ENCODE results near the gene EPN2. TPM values are rescaled to one million over a fixed set of nuclear protein-coding genes. Genes with fewer than 3 reads are reported as not detected.
A peak's percentile ranks its signal among the peaks of the same experiment; 100 is the strongest.
"Not testable (repeated sequence)": the region's sequence is repeated elsewhere in the genome, so short reads cannot be mapped to it uniquely, and the experiment has no call there.

EPN2 gene
- total RNA-seq, result 1 to 10 TPM; 2.6 to 9.7 TPM

GRCh38 chr17:19237139-19237388 is at the start of gene EPN2:
TSS of gene EPN2 (plus strand) at chr17:19237366. CDS start at chr17:19283120, 45,754 bp downstream.
- H3K9me3 Mint-ChIP-seq, ATAC-seq, H3K36me3 Mint-ChIP-seq: not testable (repeated sequence)
- H3K27ac Mint-ChIP-seq, result peak within 1 kb of the TSS; percentile 48 to 60
- peak in 1 of 2 donors; percentile 60 for DNase-seq (ENCODE audit: low spot score in 2 of 2)

DNA sequence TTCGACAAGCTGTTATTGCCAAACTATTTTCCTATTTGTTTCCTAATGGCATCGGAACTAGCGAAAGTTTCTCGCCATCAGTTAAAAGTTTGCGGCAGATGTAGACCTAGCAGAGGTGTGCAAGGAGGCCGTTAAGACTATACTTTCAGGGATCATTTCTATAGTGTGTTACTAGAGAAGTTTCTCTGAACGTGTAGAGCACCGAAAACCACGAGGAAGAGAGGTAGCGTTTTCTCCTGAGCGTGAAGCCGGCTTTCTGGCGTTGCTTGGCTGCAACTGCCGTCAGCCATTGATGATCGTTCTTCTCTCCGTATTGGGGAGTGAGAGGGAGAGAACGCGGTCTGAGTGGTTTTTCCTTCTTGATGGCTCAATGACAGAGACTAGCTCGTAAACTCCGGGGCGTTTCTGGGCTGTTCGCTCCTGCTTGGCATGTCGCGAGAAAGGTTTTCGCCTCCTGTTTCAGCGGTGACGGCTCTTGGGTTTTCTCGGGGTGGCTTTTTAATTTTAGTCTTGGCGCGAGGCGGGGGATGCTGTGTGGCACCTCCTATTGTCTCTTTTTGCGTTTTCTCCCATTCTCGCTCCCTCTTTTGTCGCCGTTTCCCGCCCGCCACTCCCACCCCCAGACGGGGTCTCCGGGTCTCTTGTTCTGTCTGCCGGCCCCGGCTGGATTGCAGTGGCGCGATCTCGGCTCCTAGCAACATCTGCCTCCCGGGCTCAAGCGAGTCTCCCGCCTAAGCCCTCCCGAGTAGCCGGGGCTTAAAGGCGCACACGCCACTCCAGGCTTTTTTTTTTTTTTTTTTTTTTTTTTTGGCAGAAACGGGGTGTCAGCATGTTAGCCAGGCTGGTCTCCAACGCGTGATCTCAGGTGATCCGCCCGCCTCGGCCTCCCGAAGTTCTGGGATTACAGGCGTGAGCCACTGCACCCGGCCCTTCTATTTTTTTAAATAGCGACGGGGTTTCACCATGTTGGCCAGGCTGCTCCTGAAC is 49.0 kb upstream of the EPN2 start:
- H3K27ac Mint-ChIP-seq, result not testable (repeated sequence)
- peak; percentile 62 to 74 for ATAC-seq

DNA sequence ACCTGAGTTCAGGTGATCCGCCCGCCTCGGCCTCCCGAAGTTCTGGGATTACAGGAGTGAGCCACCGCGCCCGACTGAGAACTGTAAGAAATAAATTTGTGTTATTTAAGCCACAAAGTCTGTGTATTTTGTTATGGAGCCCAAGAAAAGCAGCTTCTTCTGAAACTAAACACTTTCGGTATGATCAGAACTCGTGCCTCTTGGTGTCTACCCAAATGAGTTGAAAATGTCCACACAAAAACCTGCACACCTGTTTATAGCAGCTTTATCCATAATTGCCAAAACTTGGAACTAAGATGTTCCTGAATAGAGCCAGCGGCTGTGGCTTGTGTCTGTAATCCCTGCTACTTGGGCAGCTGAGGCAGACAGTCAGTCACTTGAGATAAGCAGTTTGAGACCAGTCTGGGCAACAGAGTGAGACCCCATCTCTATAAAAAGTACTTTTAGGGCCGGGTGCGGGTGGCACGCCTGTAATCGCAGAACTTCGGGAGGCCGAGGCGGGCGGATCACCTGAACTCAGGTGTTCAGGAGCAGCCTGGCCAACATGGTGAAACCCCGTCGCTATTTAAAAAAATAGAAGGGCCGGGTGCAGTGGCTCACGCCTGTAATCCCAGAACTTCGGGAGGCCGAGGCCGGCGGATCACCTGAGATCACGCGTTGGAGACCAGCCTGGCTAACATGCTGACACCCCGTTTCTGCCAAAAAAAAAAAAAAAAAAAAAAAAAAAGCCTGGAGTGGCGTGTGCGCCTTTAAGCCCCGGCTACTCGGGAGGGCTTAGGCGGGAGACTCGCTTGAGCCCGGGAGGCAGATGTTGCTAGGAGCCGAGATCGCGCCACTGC is 48.1 kb upstream of the EPN2 start:
- H3K9me3 Mint-ChIP-seq; H3K27ac Mint-ChIP-seq; DNase-seq (ENCODE audit: low spot score in 2 of 2); H3K36me3 Mint-ChIP-seq: not testable (repeated sequence)
- peak; percentile 70 to 85 for ATAC-seq

More for the DNA sequence above, 49.0 kb upstream of the EPN2 start:
- H3K9me3 Mint-ChIP-seq, H3K36me3 Mint-ChIP-seq: not testable (repeated sequence)
- peak; percentile 98 to 99 for DNase-seq (ENCODE audit: low spot score in 2 of 2)

DNA sequence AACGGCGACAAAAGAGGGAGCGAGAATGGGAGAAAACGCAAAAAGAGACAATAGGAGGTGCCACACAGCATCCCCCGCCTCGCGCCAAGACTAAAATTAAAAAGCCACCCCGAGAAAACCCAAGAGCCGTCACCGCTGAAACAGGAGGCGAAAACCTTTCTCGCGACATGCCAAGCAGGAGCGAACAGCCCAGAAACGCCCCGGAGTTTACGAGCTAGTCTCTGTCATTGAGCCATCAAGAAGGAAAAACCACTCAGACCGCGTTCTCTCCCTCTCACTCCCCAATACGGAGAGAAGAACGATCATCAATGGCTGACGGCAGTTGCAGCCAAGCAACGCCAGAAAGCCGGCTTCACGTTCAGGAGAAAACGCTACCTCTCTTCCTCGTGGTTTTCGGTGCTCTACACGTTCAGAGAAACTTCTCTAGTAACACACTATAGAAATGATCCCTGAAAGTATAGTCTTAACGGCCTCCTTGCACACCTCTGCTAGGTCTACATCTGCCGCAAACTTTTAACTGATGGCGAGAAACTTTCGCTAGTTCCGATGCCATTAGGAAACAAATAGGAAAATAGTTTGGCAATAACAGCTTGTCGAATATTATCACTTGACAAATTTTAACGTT is 47.3 kb upstream of the EPN2 start:
- H3K27ac Mint-ChIP-seq; H3K36me3 Mint-ChIP-seq; DNase-seq (ENCODE audit: low spot score in 2 of 2); H3K9me3 Mint-ChIP-seq: not testable (repeated sequence)
- ATAC-seq, result peak in 1 of 2 donors; percentile 5

DNA sequence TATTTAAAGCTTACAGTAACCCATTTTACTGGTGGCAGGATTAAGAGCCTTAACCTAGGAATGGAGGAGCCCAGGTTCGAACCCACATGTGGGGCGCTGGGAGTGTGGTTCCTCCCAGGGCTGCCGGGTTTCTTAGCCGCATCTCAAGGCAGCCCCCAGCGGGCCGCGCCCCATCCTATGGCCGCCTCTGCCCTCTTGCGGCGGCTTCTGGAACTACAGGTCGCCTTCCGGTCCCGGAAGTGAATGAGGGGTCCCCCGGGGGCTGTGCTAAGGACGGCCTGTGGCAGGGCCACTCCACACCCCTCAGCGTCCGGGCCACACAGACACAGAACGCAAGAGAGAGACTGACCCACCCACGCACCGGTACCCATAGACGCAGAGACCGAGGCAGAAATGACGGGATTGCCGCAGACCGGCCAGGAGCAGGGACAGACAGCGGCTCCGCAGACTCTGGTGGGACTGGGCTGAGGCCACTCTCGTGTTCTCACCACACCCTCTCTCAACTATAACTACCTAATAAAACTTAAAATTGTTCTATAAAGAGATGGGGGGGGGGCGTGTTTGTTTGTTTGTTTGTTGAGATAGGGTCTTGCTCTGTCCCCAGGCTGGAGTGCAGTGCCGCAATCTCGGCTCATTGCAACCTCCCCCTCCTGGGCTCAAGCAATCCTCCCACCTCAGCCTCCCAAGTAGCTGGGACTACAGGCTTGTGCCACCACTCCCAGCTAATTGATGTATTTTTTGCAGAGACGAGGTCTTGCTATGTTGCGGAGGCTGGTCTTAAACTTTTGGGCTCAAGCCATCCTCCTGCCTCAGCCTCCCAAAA is 40.6 kb upstream of the EPN2 start:
- peak in 1 of 2 donors; percentile 60 for DNase-seq (ENCODE audit: low spot score in 2 of 2)
- not testable (repeated sequence) for H3K27ac Mint-ChIP-seq, H3K9me3 Mint-ChIP-seq, H3K36me3 Mint-ChIP-seq
- peak; percentile 98 to 99 for ATAC-seq

- H3K27ac Mint-ChIP-seq; H3K9me3 Mint-ChIP-seq; H3K36me3 Mint-ChIP-seq; DNase-seq (ENCODE audit: low spot score in 2 of 2): not testable (repeated sequence)
- ATAC-seq, result peak; percentile 99
Measured at GRCh38 chr17:19202448-19202847, 34.7 kb upstream of the EPN2 start.

GRCh38 chr17:19203429-19203828 is 33.7 kb upstream of the EPN2 start:
- H3K27ac Mint-ChIP-seq; ATAC-seq; DNase-seq (ENCODE audit: low spot score in 2 of 2); H3K9me3 Mint-ChIP-seq; H3K36me3 Mint-ChIP-seq: not testable (repeated sequence)

DNA sequence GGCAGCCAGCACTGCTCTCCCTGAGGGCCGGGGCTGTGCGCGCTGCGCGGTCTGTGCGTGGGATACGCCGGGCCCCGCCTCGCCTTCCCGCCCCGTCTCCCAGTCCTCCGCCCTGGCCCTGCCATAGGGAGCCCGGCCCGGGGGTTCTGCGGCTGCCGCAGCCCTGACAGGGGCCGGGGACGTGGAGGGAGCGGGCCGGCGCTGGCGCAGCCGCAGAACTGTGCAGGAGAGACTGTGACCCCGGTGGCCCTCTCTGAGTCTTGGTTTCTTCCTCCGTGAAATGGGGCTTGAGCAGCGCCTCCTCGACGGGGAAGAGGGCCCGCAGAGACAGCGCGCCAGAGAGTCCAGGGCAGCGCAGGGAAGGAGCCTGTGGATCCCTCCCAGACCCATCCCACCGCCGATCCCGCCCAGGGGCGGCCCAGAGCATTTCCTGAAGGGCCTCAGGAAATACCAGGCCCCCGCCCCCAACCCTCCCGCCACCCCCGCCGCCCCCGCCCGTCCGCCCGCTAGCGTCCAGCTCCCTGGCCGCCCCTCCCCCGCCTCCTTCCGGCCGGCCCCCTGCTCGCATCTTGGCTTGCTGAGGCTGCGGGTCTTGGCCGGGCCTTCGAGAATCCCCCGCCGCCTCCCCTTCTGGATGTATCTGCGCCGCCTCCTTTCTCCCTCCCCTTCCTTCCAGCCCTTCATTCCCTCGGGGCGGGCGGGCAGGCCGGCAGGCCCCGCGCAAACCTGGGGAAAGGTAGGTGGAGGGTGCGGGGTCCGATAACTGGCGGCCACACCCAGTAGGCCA is 21.9 kb upstream of the EPN2 start:
- ATAC-seq, result peak; percentile 23 to 56
- H3K27ac Mint-ChIP-seq, H3K9me3 Mint-ChIP-seq: not testable (repeated sequence)

DNA sequence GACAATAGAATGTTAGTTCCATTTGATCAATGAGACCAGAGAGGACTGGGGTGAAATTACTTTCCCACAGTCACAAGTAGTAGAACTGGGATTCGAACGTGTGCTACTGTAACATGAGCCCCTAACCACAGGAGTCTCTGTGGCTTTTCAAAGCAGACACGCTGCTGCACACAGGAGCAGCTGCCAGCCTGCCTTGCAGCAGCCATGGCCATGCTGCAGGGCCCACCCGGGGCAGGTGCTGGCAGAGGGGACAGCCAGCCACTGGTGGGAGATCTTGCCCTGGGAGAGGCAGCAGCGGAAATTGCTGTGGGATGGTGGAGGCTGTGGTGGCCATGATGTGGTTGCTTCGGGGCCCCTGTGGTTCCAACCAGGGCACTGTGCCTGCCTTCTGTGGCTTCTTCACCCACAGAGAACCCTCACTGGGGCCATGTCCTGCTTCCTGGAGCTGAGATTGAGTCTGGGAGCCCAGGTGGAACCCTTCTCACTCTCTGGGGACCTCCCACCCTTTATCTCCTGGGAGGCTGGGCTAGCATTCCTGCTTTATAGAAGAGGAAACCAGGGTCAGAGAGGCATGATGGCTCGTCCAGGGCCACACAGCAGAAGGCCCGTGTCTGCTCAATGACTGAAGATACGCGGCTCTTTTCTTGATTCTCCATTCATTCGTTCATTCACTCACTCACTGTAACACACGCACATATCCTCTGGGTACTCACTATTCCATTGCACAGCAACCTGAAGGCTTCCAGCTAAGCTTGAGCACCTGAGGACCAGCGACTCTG is 20.8 kb upstream of the EPN2 start:
- DNase-seq (ENCODE audit: low spot score in 2 of 2); H3K27ac Mint-ChIP-seq; H3K9me3 Mint-ChIP-seq; H3K36me3 Mint-ChIP-seq: not testable (repeated sequence)
- peak; percentile 69 to 75 for ATAC-seq

More for the DNA sequence above, 21.9 kb upstream of the EPN2 start:
- not testable (repeated sequence) for DNase-seq (ENCODE audit: low spot score in 2 of 2); H3K36me3 Mint-ChIP-seq

- DNase-seq (ENCODE audit: low spot score in 2 of 2); H3K9me3 Mint-ChIP-seq; H3K36me3 Mint-ChIP-seq; H3K27ac Mint-ChIP-seq: not testable (repeated sequence)
- ATAC-seq, result peak in 1 of 2 donors; percentile 15
Measured at GRCh38 chr17:19218914-19219313, 18.3 kb upstream of the EPN2 start.

DNA sequence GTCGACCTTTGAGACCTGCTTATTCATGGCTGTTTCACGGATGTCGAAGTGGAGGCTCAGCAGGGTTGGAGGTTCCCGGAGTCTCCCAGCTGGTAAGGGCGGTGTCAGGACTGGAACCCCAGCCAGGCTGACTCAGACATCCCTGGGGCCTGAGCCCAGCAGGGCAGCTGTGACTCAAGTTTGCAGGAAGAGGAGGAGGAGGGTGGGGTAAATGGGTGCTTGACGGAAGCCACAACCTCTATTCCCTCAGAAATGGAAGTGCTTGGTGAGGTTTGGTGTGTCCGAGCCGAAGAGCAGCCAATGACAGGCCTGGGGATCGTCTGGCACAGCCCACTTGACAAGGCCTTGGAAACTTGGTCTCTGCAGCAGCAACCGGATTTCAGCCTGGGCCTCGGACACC is 17.8 kb upstream of the EPN2 start:
- H3K36me3 Mint-ChIP-seq; DNase-seq (ENCODE audit: low spot score in 2 of 2); H3K27ac Mint-ChIP-seq; H3K9me3 Mint-ChIP-seq: not testable (repeated sequence)
- peak in 1 of 2 donors; percentile 26 for ATAC-seq

DNA sequence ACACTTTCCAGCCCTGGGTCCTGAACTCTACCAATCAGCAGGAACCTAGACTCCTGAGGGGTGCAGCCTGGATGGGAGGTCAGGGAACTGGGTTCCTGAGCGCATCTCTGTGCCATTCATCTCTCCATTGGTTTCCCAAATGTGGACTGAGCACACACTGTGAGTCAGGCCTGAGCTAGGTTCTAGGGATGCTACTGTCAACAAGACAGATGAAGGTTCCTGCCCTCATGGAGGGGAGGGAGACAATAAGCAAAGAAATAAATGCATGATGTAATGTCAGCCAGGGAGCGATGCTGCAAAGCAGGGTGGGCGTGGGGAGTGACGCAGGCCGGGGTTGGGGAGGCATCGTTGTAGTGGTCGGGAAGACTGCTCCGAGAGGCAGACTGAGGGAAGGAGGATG is 17.0 kb upstream of the EPN2 start:
- H3K9me3 Mint-ChIP-seq; H3K27ac Mint-ChIP-seq; DNase-seq (ENCODE audit: low spot score in 2 of 2); ATAC-seq; H3K36me3 Mint-ChIP-seq: not testable (repeated sequence)

GRCh38 chr17:19226610-19227588 is 10.3 kb upstream of the EPN2 start:
- not testable (repeated sequence) for DNase-seq (ENCODE audit: low spot score in 2 of 2); H3K27ac Mint-ChIP-seq; H3K9me3 Mint-ChIP-seq; H3K36me3 Mint-ChIP-seq; ATAC-seq

DNA sequence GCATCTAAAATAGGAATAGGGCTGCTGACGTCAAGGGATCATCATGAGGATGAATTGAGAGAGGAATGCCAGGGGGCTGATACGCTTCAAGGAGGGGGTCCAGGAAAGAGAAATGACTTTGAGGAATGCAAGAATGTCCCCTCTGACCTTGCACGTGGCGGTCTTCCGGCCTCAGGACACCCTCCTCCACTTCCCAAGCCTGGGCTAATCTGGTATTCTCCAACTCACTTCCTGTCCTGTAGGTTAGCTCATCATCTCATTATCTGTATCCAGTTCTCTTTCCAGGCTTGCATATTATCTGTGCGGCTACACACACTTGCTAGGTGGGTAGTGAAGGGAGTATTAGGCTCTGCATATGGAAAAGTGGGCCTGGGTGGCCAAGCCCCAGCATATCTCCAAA is 2.5 kb upstream of the EPN2 start:
- not testable (repeated sequence) for H3K9me3 Mint-ChIP-seq; ATAC-seq; DNase-seq (ENCODE audit: low spot score in 2 of 2); H3K36me3 Mint-ChIP-seq; H3K27ac Mint-ChIP-seq

Data from activated naive CD4-positive, alpha-beta T cell treated with anti-CD3 and anti-CD28 coated beads, Interleukin-2, amount 50 U/mL, for 72 hours (primary cell).